Measurements from ENCODE around the gene NDUFV1. TPM values are rescaled to one million over a fixed set of nuclear protein-coding genes. Genes with fewer than 3 reads are reported as not detected.

Gene NDUFV1
- total and polyA plus RNA-seq, 9 of the 15 experiments (the other 6 are each of a cell fraction or from before 2014, with no cell fraction given), result 10.8 to 423 (median 209) TPM

DNA sequence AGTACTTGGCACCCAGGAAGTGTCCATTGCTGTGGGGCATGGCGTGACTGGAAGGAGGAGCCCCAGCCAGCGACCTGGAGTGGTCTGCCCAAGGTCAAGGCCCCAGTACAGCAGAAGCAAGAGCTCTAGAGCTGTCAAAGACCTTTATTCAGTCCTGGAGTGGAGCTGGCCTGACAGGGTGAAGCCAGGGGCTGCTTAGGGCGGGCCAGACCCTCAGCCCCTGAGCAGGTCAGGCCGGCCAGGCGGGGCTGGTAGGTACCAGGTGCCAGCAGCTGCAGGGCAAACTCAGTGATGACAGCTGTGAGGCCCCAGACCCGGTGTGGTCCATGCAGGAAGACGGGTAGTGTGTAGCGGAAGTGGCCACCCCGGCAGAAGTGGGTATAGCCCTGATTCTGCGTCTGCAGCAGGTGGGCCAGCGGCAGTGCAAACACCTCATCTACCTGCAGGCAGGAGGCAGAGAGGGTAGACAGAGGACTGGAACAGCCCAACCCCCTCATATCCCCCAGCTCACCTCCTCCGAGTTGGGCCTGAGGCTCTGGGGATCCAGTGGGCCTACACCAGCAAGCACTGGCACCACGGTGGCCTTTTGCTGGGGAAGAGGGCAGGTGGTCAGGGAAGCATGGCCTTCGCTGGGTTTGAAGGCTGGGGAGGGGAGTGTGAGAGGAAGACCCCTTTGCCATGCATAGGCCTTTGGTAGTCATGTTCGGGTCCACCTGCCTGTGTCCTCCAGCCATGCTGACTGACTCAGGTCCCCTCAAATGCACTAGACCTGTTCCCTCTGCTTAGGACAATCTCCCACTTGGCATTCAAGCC, 21.3 kb downstream of the NDUFV1 start:
- peaks cover 15% of the 10 kb centered on the region; the same call in 1 of the 3 replicates for H3K36me3 ChIP-seq (ENCODE audit: control insufficient read depth, insufficient read depth, low read length)
- peak overlapping the region; percentile 81 to 98; a peak in 3 of 4 replicates for H3K9ac ChIP-seq (ENCODE audit: insufficient read depth in 1 of 2, low read depth in 2 of 2, low read length in 2 of 2)
- no peak overlapping the region for H3K4me3 ChIP-seq
- TF ChIP-seq HDAC3 (IDR thresholded peaks at IDR 0.05; ENCODE audit: borderline replicate concordance, partially characterized antibody), result no peak
- TF ChIP-seq MBD2 (IDR thresholded peaks at IDR 0.05; ENCODE audit: borderline replicate concordance, low read depth), result 0 out of 2 replicates have a peak, but pooled peaks have one; percentile 8
- no peak for TF ChIP-seq TAF9B (IDR thresholded peaks at IDR 0.05; ENCODE audit: partially characterized antibody)
- TF ChIP-seq POLR2G (IDR thresholded peaks at IDR 0.05; ENCODE audit: low read depth, low read length), result peak; percentile 57
- 0 out of 2 replicates have a peak, but pooled peaks have one; percentile 14 for TF ChIP-seq ZBTB7A (IDR thresholded peaks at IDR 0.05; ENCODE audit: borderline replicate concordance, control insufficient read depth, low read depth, low read length)
- TF ChIP-seq, protein P1, sequence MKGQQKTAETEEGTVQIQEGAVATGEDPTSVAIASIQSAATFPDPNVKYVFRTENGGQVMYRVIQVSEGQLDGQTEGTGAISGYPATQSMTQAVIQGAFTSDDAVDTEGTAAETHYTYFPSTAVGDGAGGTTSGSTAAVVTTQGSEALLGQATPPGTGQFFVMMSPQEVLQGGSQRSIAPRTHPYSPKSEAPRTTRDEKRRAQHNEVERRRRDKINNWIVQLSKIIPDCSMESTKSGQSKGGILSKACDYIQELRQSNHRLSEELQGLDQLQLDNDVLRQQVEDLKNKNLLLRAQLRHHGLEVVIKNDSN (CRISPR knock-in tag; IDR thresholded peaks at IDR 0.05), result 0 out of 2 replicates have a peak, but pooled peaks have one; percentile 1
- no peak for TF ChIP-seq ILK (tag; IDR thresholded peaks at IDR 0.05; ENCODE audit: borderline replicate concordance, low read depth)
- CTCF ChIA-PET (ENCODE audit: low intra/inter-chr PET ratio), result no interaction called here
- no peaks in the 10 kb centered on the region for H3K9me3 ChIP-seq (replicated peaks; ENCODE audit: control insufficient read depth, insufficient read depth, low read depth, low read length)
- DNase-seq (ENCODE audit: extremely low read depth in 1 of 4, low spot score in 3 of 4) (no peak), FAIRE-seq (no peak), ATAC-seq (no peak)
- H3K79me2 ChIP-seq (ENCODE audit: control insufficient read depth, insufficient read depth, low read length), result no peaks in the 10 kb centered on the region
- no peaks in the 10 kb centered on the region for H3K27me3 ChIP-seq (ENCODE audit: control insufficient read depth in 2 of 2, insufficient read depth in 2 of 2, low read length in 2 of 2)
- 90% methylated on average over 15 of the region's 15 CpGs for WGBS (ENCODE audit: insufficient coverage, low coverage, missing lambda C conversion rate)
- H3K4me1 ChIP-seq (replicated peaks in 1 of 2; ENCODE audit: control insufficient read depth in 2 of 2, insufficient read depth in 2 of 2, low read length in 2 of 2), result peaks cover 10 to 56% of the 10 kb centered on the region in 2 experiments
- H3K9me1 ChIP-seq (ENCODE audit: control insufficient read depth, insufficient read depth, low read length), result no peaks in the 10 kb centered on the region
- intact Hi-C loops (cut with micrococcal nuclease) (loop anchor here (2.0 kb wide), 1 partner anchor 55 kb away; no protein-coding TSS in a partner anchor), in situ Hi-C loops (cut with MboI) (no loop called here)
- peak overlapping the region; percentile 83; the same call in 1 of the 2 replicates for H3K4me2 ChIP-seq (ENCODE audit: insufficient read depth, low read length)
- H3K27ac ChIP-seq (ENCODE audit: extremely low read depth, low read depth, low read length), result no peak overlapping the region; the same call in 2 of the 3 replicates
- POLR2A ChIA-PET, result interaction anchor here (0.5 to 5.2 kb wide), 8 partner anchors 8 to 200 kb away, joined by 3 to 36 read pairs (median 4); partner anchors contain the start of gene RPS6KB2
- no peak overlapping the region for H2AFZ ChIP-seq (ENCODE audit: low read depth, low read length)
- H4K20me1 ChIP-seq (replicated peaks; ENCODE audit: control insufficient read depth, insufficient read depth, low read length), result no peaks in the 10 kb centered on the region
- no TSS peak for BruUV-seq (replicated peaks)
